ENCODE measurements around the gene ELAC1.

GRCh38 chr18:51029378-51029693 lies 61.5 kb downstream of the ELAC1 start:
- TF ChIP-seq, protein P1, sequence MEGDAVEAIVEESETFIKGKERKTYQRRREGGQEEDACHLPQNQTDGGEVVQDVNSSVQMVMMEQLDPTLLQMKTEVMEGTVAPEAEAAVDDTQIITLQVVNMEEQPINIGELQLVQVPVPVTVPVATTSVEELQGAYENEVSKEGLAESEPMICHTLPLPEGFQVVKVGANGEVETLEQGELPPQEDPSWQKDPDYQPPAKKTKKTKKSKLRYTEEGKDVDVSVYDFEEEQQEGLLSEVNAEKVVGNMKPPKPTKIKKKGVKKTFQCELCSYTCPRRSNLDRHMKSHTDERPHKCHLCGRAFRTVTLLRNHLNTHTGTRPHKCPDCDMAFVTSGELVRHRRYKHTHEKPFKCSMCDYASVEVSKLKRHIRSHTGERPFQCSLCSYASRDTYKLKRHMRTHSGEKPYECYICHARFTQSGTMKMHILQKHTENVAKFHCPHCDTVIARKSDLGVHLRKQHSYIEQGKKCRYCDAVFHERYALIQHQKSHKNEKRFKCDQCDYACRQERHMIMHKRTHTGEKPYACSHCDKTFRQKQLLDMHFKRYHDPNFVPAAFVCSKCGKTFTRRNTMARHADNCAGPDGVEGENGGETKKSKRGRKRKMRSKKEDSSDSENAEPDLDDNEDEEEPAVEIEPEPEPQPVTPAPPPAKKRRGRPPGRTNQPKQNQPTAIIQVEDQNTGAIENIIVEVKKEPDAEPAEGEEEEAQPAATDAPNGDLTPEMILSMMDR (IDR thresholded peaks at IDR 0.05) = no peak
- no peak for TF ChIP-seq POLR2A (IDR thresholded peaks at IDR 0.05)

Data from ovary (tissue), 3 donors.